ENCODE results near the gene IFI6. TPM values are rescaled to one million over a fixed set of nuclear protein-coding genes. Genes with fewer than 3 reads are reported as not detected.

The IFI6 gene
- total RNA-seq, 4 donors from 2014 or later, result 28.2 to 79.3 (median 69.4) TPM

DNA sequence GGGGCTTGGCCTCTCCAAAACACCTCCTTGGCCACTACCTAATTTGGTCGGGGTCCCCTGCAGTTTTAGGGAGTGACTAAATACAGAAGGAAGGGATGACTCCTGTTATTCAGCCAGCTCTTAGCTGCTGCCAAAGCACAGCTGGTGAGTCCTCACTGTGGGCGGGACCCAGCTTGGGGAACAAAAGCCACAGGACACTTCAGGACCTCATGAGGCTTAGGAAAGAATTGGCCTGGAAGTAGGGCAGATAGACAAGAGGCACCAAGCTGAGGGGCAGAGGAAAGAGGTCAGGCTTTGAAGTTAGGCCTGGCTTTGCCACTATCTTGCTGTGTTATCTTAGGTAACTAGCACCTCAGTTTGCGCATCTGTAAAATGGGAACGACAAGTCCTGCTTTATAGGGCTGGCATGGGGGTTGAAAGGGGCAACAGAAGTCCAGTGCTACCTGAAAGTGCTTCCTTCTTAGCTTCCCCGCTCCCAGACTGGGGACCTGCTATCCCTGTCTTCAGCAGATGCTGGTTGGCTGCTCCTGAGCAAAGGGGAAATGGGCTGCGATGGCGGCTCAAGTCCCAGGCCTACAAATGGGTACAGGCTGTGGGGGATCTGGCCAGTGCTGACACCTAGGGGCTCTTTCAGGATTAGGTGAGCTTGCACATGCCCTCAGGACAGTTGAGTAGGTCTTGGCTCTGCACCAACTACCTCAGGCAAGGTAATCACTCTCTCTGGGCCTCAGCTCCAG lies 15.7 kb downstream of the IFI6 start:
- Histone ChIP-seq H3K4me1 (peaks cover 0 to 35% (median 11%) of the 10 kb centered on the region in 4 donors), H3K36me3 (no peaks in the 10 kb centered on the region), H3K4me3 (no peak overlapping the region), H3K9me3 (no peaks in the 10 kb centered on the region), H3K27me3 (no peaks in the 10 kb centered on the region), H3K27ac (peak overlapping the region in 2 of 4 donors; percentile 72 to 80)
- 80 to 83% methylated on average over 7 of the region's 7 CpGs for WGBS, 2 donors
- peak in 1 of 2 donors; percentile 55 for DNase-seq (ENCODE audit: low spot score in 2 of 2)
- TF ChIP-seq, protein P1, sequence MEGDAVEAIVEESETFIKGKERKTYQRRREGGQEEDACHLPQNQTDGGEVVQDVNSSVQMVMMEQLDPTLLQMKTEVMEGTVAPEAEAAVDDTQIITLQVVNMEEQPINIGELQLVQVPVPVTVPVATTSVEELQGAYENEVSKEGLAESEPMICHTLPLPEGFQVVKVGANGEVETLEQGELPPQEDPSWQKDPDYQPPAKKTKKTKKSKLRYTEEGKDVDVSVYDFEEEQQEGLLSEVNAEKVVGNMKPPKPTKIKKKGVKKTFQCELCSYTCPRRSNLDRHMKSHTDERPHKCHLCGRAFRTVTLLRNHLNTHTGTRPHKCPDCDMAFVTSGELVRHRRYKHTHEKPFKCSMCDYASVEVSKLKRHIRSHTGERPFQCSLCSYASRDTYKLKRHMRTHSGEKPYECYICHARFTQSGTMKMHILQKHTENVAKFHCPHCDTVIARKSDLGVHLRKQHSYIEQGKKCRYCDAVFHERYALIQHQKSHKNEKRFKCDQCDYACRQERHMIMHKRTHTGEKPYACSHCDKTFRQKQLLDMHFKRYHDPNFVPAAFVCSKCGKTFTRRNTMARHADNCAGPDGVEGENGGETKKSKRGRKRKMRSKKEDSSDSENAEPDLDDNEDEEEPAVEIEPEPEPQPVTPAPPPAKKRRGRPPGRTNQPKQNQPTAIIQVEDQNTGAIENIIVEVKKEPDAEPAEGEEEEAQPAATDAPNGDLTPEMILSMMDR (IDR thresholded peaks at IDR 0.05), result no peak
- TF ChIP-seq EP300 (IDR thresholded peaks at IDR 0.05), result peak in 1 of 2 donors; percentile 16

DNA sequence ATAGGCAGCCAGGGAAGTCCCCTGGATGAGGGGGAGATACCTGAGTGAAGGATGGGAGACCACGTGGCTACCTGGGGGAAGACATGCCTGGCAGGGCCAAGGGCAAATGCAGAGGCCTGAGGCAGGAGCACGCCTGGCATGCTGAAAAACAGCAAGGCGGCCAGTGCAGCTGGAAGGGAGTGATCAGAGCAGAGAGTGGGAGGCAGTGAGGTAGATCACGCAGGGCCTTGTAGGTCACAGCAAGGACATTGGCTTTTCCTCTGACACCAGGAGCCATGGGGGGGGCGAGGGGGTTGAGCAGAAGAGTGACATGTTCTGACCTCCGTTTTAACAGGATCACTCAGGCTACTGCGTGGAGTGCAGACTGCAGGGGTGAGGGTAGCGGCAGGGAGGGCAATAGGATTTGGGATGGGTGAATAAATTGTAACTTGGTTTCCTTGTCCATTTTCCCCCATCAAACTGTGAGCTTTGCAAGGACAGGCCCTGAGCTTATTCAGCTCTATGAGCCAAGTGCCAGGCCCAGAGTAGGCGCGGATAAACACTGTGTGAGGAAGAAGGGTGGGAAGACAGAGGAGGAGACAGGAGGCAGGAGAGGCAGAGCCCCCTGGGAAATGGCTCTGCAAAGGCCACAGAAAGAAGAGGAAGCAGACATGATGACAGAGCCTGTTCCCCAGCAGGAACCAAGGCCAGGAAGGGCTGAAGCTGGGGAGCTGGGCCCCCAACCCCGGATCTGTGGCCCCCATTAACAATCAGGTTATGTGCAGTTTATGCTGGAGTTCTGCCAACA lies 16.6 kb downstream of the IFI6 start:
- no peak for TF ChIP-seq EP300 (IDR thresholded peaks at IDR 0.05)
- no peak for TF ChIP-seq POLR2A (IDR thresholded peaks at IDR 0.05)
- TF ChIP-seq, protein P1 (IDR thresholded peaks at IDR 0.05), result no peak
- no peaks in the 10 kb centered on the region for H3K9me3 ChIP-seq
- H3K27me3 ChIP-seq, result no peaks in the 10 kb centered on the region
- H3K4me3 ChIP-seq, result no peak overlapping the region
- peak overlapping the region in 2 of 4 donors; percentile 72 to 80 for H3K27ac ChIP-seq
- 56 to 67% methylated on average over 11 of the region's 11 CpGs for WGBS, 2 donors
- DNase-seq (ENCODE audit: low spot score in 2 of 2), result no peak
- peaks cover 0 to 39% (median 15%) of the 10 kb centered on the region in 4 donors for H3K4me1 ChIP-seq
- no peaks in the 10 kb centered on the region for H3K36me3 ChIP-seq

DNA sequence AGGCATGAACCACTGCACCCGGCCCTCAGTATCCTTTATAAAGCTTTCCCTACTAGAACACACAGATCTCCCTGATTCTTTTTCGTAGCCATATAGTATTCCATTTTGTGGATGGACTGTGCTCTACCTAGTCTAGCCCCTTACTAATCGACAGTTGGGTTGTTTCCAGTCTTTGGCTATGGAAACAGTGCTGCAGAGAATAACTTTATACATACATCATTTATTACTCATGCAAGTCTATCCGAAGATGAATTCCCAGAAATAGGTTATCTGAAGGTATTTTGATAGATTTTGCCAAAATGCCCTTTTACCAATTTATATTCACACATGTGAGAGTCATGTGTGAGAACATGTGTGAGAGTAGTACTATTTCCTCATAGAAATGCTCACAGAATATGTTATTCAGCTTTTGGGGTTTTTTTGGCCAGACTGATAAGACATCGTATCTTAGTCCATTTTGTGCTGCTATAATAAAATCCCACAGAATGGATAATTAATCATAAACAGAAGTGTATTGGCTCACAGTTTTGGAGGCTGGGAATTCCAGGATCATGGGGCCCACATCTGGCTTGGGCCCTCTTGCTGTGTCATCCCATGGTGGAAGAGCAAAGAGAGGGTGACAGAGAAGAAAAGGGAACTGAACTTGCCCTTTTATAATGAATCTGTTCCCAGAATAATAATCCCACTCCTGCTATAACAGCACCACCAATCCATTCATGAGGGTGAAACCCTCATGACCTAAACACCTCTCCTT lies 19.7 kb downstream of the IFI6 start:
- H3K4me1 ChIP-seq, result peaks cover 0 to 36% (median 11%) of the 10 kb centered on the region in 4 donors
- WGBS, 2 donors, result 88 to 90% methylated on average over 5 of the region's 5 CpGs
- H3K4me3 ChIP-seq, result no peak overlapping the region
- H3K9me3 ChIP-seq, result no peaks in the 10 kb centered on the region
- peak overlapping the region in 2 of 4 donors; percentile 29 to 30 for H3K27ac ChIP-seq
- no peak for DNase-seq (ENCODE audit: low spot score in 2 of 2)
- H3K27me3 ChIP-seq, result no peaks in the 10 kb centered on the region
- TF ChIP-seq POLR2A (IDR thresholded peaks at IDR 0.05), result no peak
- no peak for TF ChIP-seq EP300 (IDR thresholded peaks at IDR 0.05)
- TF ChIP-seq, protein P1 (IDR thresholded peaks at IDR 0.05), result no peak
- H3K36me3 ChIP-seq, result no peaks in the 10 kb centered on the region

- TF ChIP-seq, protein P1 (IDR thresholded peaks at IDR 0.05), result no peak
- TF ChIP-seq POLR2A (IDR thresholded peaks at IDR 0.05) (no peak), EP300 (IDR thresholded peaks at IDR 0.05) (no peak)
- H3K27me3 ChIP-seq, result no peaks in the 10 kb centered on the region
- no peak overlapping the region for H3K4me3 ChIP-seq
- H3K4me1 ChIP-seq, result peaks cover 0 to 29% (median 6%) of the 10 kb centered on the region in 4 donors
- no peak for DNase-seq (ENCODE audit: low spot score in 2 of 2)
- 22 to 25% methylated on average over 7 of the region's 7 CpGs for WGBS, 2 donors
- peak overlapping the region in 2 of 4 donors; percentile 73 to 74 for H3K27ac ChIP-seq
- no peaks in the 10 kb centered on the region for H3K36me3 ChIP-seq
- H3K9me3 ChIP-seq, result no peaks in the 10 kb centered on the region
Measured at GRCh38 chr1:27650539-27651175, 21.3 kb downstream of the IFI6 start.
